SU-DHL-6 (cell line): ENCODE measurements around the gene C6orf163.

Experiments used
- H2AFZ ChIP-seq: fragments of 200-600 bp; sonication (generic); 2 replicates; pipeline ENCODE4 v1.6.1; 2014; ENCODE audit warnings: low read depth, mild to moderate bottlenecking, moderate library complexity, mixed read lengths, antibody characterized with exemption, low read length; ENCODE audit not compliant: severe bottlenecking
- H3F3A ChIP-seq: fragments of 200-600 bp; shearing (Covaris generic); 2 replicates; pipeline ENCODE4 v1.6.0; 2016; ENCODE audit warnings: antibody characterized with exemption, mild to moderate bottlenecking; ENCODE audit not compliant: insufficient read depth
- H3K27ac ChIP-seq: fragments of 200-600 bp; sonication (generic); 2 replicates; pipeline ENCODE4 v1.5.1; 2016; ENCODE audit warnings: low read depth, mild to moderate bottlenecking, low read length, moderate library complexity, mixed read lengths
- H3K27me3 ChIP-seq: fragments of 200-600 bp; sonication (generic), shearing (Covaris generic); 2 replicates; pipeline ENCODE4 v1.6.0; 2014; ENCODE audit warnings: mild to moderate bottlenecking, low read length
- H3K36me3 ChIP-seq: fragments of 200-600 bp; sonication (generic); 2 replicates; pipeline ENCODE4 v1.6.1; 2014; ENCODE audit warnings: mild to moderate bottlenecking, low read length, mixed read lengths
- H3K4me2 ChIP-seq: fragments of 300-600, 200-600 bp; shearing (Covaris generic), sonication (generic); 2 replicates; pipeline ENCODE4 v1.6.0; 2014; ENCODE audit warnings: low read length, low read depth, mild to moderate bottlenecking; ENCODE audit not compliant: poor library complexity, severe bottlenecking
- H3K4me3 ChIP-seq: fragments of 200-600 bp; sonication (generic); 2 replicates; pipeline ENCODE4 v1.5.1; 2014; ENCODE audit warnings: antibody characterized with exemption, low read length, mild to moderate bottlenecking, mixed read lengths; ENCODE audit not compliant: insufficient read depth, poor library complexity, severe bottlenecking
- H3K79me2 ChIP-seq: fragments of 200-600 bp; sonication (generic); 2 replicates; pipeline ENCODE4 v1.6.1; 2014; ENCODE audit warnings: mild to moderate bottlenecking, low read length, moderate library complexity; ENCODE audit not compliant: insufficient read depth
- H3K9ac ChIP-seq: fragments of 200-600 bp; sonication (generic); 2 replicates; pipeline ENCODE4 v1.7.0; 2014; ENCODE audit warnings: mild to moderate bottlenecking, low read length
- H3K9me2 ChIP-seq: fragments of 200-600 bp; sonication (generic); replicated peaks from 2 replicates; pipeline ENCODE4 v1.6.1; 2014; ENCODE audit warnings: low read length; ENCODE audit not compliant: insufficient read depth
- H3K9me3 ChIP-seq: fragments of 200-600 bp; sonication (generic); 2 replicates; pipeline ENCODE4 v1.6.1; 2014; ENCODE audit warnings: low read length, mixed read lengths; ENCODE audit not compliant: insufficient read depth
- H4K20me1 ChIP-seq: fragments of 200-600 bp; sonication (generic); 2 replicates; pipeline ENCODE4 v1.6.1; 2014; ENCODE audit warnings: low read depth, mild to moderate bottlenecking, antibody characterized with exemption, low read length, moderate library complexity, mixed read lengths
- CTCF ChIP-seq: fragments of 200-600 bp; sonication (generic); IDR thresholded peaks from one replicate; pipeline ENCODE4 v1.5.1; 2017; ENCODE audit warnings: antibody characterized with exemption, mild to moderate bottlenecking, low read length, moderate library complexity; ENCODE audit not compliant: insufficient read depth, poor library complexity, severe bottlenecking
- EZH2phosphoT487 ChIP-seq: fragments of 200-600 bp; sonication (generic), shearing (Covaris generic); conservative IDR thresholded peaks from 2 replicates; pipeline ENCODE4 v1.6.1; 2018; ENCODE audit warnings: mild to moderate bottlenecking, antibody characterized with exemption, low read length, moderate library complexity, mixed read lengths

Gene C6orf163

GRCh38 chr6:87357479-87358196 is 13.0 kb downstream of the C6orf163 start:
- H3K4me2 ChIP-seq, result no peak overlapping the region
- no peaks in the 10 kb centered on the region for H3F3A ChIP-seq
- no peaks in the 10 kb centered on the region for H3K36me3 ChIP-seq
- H3K4me3 ChIP-seq, result no peak overlapping the region
- no peak overlapping the region for H3K9ac ChIP-seq
- H2AFZ ChIP-seq, result no peak overlapping the region
- no peaks in the 10 kb centered on the region for H4K20me1 ChIP-seq
- H3K27me3 ChIP-seq, result no peaks in the 10 kb centered on the region
- TF ChIP-seq EZH2phosphoT487 (no peak), CTCF (no peak)
- no peaks in the 10 kb centered on the region for H3K9me2 ChIP-seq
- no peaks in the 10 kb centered on the region for H3K79me2 ChIP-seq
- no peaks in the 10 kb centered on the region for H3K9me3 ChIP-seq
- H3K27ac ChIP-seq, result no peak overlapping the region

GRCh38 chr6:87364602-87365252 is 20.1 kb downstream of the C6orf163 start:
- Histone ChIP-seq H3K79me2 (no peaks in the 10 kb centered on the region), H3K27ac (no peak overlapping the region)

GRCh38 chr6:87366072-87366827 is 21.6 kb downstream of the C6orf163 start:
- no peaks in the 10 kb centered on the region for H3F3A ChIP-seq
- H3K9me3 ChIP-seq, result 0 out of 2 replicates have a peak, but pooled peaks cover 5% of the 10 kb centered on the region
- H3K4me2 ChIP-seq, result no peak overlapping the region
- H3K27ac ChIP-seq, result no peak overlapping the region
- TF ChIP-seq CTCF, result no peak
- no peak for TF ChIP-seq EZH2phosphoT487
- no peaks in the 10 kb centered on the region for H3K36me3 ChIP-seq
- H3K27me3 ChIP-seq, result no peaks in the 10 kb centered on the region
- H2AFZ ChIP-seq, result no peak overlapping the region
- no peak overlapping the region for H3K4me3 ChIP-seq
- H3K79me2 ChIP-seq, result no peaks in the 10 kb centered on the region
- H4K20me1 ChIP-seq, result no peaks in the 10 kb centered on the region
- no peak overlapping the region for H3K9ac ChIP-seq
- H3K9me2 ChIP-seq, result no peaks in the 10 kb centered on the region

More at GRCh38 chr6:87364602-87365252, 20.1 kb downstream of the C6orf163 start:
- TF ChIP-seq EZH2phosphoT487 (no peak), CTCF (no peak)
- Histone ChIP-seq H3F3A (no peaks in the 10 kb centered on the region), H4K20me1 (no peaks in the 10 kb centered on the region), H3K4me2 (no peak overlapping the region), H3K9me3 (0 out of 2 replicates have a peak, but pooled peaks cover 5% of the 10 kb centered on the region), H2AFZ (no peak overlapping the region), H3K9ac (no peak overlapping the region), H3K9me2 (no peaks in the 10 kb centered on the region), H3K27me3 (no peaks in the 10 kb centered on the region), H3K36me3 (no peaks in the 10 kb centered on the region), H3K4me3 (no peak overlapping the region)
